HG03439 (cell line): ENCODE measurements around the gene SLC35F2.
"Not testable (repeated sequence)": the region's sequence is repeated elsewhere in the genome, so short reads cannot be mapped to it uniquely, and the experiment has no call there.

Experiments
- ATAC-seq: cut with Tn5 transposase; IDR thresholded peaks from one replicate; pipeline ENCODE4 v1.9.1; 2021; ENCODE audit warnings: mild to moderate bottlenecking, moderate library complexity; ENCODE audit not compliant: unreplicated experiment

SLC35F2 gene

DNA sequence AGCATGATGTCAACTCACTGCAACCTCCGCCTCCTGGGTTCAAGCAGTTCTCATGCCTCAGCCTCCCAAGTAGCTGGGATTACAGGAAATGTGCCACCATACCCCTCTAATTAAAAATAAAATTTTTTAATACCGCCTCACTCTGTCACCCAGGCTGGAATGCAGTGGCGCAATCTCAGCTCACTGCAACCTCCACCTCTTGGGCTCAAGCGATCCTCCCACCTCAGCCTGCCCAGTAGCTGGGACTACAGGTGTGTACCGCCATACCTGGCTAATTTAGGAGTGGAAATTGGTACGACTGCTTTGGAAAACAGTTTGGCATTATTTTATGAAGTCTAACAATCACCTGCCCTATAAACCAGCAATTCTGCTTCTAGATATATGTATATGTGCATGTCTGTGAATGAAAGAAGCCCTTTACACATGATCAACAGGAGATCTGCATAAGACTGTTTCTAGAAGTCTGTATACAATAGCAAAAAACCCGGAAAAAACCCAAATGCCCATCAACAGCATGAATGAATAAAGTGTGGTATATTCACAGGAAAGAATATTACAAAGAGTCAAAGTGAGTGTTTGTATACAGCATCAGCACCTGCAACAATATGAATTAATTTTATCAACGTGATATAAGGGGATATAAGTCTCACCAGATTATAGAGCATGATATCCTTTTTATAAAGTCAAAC, 16.0 kb downstream of the SLC35F2 start:
- no peak for ATAC-seq

DNA sequence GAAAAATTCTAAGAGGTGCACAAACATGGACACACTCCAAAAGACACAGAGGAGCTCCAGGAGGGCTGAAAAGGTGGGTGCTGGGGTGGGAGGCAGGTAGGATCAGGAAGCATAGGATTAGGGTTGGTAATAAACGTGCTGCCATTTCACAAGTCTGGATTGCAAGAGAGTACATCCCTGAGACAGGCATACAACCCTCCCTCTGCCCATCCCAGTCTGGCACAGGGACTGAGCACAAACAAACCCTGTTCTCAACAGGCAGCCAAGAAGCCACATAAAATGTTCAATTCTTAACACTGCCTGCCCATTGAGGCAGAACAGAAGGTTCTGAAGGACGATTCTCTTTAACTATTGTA, 18.5 kb downstream of the SLC35F2 start:
- peak; percentile 4 for ATAC-seq

DNA sequence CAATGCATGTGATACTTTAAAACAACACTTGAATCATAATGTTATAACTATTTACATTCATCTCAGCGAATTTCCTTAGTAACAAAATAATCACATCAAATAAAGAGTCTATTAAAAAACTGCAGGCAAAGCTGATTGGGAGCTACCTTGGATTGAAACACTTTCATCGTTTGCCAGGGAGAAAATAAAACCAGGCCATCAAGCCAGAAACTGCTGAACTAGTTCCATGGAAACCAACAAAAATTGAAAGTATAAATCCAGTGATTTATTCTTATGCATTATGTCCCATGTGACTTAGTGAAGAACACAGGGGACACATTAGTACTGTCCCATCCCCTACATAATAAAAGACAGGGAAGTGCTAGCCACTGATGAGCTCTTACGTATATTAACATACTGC, 21.7 kb downstream of the SLC35F2 start:
- no peak for ATAC-seq

DNA sequence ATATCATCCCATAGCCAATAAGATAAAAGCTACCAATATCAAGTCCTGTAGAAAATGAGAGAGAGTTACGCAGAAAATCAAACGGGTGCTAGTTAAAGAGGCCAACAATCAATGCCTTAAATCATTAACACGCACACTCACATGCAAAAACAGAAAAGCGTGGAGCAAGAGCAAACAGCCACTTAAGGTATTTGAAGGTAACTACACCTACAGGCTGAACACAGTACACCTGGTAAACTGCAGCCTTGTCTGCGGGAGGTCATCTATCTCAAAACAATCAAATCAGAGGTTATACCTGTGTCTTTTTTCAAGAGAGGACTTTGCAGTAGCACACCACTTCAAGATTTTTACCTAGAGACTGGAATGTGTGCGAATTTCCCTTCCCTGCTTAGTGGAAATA, 23.6 kb downstream of the SLC35F2 start:
- ATAC-seq = no peak

DNA sequence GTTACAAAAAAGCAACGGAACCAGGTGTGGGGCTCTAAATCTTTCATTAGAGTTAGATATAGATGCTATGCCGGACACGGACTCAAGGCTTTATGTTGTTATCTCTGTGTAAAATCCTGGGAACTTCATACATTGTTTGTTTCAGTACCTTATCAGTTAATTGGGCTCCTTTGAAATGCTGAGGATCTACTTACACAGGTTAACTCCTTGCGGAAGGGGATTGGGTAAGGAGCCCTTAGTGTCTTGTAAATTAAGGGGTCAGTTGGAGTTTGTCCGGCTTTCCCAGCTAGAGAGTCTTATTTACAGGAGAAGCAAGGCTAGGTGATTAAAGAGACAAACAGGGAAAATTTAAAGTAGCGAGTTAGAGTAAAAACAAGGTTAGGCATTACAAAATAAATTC, 24.7 kb downstream of the SLC35F2 start:
- not testable (repeated sequence) for ATAC-seq

DNA sequence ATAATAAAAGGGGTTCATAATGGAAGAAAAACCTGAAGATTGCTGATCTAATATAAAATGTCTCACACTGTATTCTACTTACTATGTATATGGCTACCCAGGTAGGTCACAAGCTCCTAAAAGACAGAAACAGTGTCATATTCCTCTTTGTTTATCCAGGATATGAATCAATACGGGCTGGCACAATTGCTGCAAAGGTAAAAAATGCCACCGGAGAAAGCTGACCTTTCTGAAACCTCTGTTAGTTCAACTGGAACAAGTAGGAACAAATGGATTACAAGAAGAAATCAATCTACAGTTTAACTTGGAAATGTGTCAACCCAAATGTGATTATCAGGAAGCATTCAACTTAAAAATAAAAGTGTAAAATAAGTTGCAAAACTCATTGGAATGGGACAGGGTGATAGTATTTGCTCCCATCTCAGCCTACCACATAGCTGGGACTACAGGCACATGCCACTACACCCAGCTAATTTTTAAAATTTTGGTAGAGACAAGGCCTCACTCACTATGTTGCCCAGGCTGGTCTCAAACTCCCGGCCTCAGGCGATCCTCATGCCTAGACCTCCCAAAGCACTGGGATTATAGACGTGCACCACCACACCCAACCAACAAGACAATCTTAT, 27.6 kb downstream of the SLC35F2 start:
- no peak for ATAC-seq

DNA sequence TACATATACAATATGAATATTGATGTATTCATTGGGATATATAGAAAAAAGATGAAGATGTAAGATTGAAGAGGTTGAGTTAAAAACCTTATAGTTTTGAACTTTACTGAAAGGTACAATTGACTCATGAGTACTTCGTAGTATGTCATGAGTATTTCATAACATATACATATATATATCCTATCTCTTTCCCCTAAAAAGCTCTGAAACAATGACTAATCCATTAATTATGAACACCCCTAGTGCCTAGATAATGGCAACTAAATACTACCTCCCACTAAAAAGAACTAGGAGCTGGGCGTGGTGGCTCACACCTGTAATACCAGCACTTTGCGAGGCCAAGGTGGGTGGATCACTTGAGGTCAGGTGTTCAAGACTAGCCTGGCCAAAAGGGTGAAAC, 31.5 kb downstream of the SLC35F2 start:
- ATAC-seq = no peak

DNA sequence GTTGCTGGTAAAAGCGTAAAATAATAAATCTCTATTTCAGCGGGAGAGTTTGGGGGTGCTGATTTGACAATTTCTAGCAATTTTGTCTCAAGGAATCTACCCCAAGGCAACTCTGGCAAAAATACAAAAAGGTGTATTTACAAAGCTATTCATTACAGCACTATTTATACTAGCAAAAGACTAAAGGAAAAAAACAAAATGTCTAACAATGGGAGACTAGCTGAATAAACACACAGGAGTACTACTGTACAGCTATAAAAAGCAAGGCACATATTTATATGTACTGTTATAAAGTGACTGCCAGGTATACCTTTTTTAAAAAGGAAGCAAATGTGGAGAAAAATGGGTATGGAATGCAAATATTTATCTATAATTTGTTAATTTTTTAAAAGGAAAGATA, 32.7 kb downstream of the SLC35F2 start:
- no peak for ATAC-seq

DNA sequence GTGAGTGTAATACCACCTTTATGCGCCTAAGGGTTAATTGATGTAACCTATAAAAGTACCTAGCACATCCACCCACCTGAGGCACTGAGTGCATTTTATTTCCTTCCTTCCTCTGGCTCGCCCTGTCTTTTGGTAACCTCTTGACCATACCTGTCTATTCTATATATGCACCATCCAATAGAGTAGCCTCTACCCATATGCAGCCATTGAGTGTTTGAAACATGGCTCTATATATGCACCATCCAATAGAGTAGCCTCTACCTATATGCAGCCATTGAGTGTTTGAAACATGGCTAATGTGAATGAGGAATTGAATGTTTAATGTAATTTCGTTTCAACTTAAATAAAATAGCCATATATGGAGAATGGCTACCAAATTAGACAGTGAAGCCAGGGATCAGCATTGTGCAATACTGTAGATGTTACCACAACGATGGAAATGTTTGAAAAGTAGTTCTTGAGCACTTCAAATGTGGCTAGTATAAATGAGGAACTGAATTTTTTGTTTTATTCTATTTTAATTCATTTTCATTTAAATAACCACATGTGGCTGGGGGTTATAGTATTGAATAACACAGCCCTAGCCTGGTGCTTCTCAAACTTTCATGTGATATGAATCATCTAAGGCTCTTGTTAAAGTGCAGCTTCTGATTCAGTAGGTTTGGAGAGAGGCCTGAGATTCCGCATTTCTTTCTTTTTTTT, 33.8 kb downstream of the SLC35F2 start:
- ATAC-seq = no peak

DNA sequence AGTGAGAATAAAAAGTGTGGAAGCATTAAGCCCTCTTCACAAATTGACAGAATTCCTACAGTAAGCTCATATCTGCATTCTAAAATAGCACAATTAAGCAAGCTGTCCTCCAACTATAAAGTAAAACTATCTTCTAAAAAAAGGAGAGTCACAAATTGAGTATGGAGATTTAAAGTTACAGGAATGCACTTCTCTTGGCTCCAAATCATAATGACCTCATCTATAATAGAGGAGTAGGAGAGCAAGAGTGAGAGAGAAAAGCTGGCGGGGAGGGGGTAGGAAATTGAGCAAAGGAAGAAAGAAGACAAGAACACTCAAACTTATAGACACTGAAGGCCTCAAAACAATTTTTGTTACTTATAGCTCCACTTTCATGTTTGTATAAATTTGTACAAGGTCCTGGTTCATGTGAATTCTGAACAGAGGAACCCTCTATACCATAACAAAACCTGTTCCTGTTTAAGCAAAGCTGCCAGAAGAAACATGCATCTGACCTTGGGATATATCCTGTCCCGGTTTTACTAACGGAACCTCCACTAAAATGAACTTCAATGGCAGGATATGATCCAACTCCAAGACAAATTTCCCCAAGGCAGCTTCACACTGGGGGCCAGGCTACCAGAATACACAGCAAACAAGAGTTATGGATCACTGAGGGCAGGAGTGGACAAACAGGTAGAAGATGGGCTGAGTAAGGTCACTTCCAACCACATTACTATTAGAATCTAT, 37.2 kb downstream of the SLC35F2 start:
- ATAC-seq = no peak

DNA sequence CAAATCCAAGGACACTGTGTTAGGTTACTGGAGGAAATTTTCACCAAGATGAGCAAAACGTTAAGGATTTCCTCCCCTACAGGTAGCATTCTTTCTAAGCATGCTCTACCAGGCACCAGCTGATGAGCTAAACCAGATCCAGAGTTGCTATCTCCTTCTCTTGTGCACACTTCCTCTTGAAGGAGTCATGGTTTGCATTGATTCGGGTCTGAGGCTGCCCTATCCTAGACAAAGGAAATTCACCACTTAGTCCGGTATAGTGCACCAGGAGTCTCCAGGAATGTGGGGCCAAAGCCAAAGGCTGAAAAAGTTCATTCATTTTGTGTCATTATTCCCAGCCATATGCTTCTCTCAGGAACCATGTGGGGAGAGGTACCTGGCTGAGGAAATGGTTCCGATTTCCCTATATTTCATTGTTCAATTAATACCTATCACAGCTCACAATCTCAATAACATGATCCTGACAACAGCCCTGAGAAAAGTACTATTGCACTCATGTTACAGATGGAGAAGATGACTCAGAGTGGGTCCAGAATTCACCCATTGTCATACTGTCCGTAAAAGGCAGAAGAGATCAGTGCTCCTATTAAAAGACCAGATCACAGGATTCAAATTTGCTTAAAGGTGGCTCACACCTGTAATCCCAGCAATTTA, 39.1 kb downstream of the SLC35F2 start:
- no peak for ATAC-seq

DNA sequence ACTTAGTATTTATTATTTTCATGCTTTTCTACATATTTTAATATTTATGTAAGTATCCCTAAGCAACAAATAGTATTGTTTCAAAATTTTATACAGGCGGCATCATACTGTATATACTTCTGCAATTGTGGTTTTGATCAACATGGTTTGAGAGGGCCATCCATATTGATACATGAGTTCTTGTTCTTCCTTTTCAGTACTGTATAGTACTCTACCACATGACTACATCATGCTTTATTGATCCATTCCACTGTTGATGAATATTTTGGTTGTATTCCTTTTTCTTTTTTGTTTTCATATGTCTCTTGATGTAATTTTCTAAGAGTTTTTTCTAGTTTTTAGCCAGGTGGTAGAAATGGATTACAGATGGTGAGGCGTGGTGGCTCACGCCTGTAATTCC, 40.1 kb downstream of the SLC35F2 start:
- ATAC-seq = no peak

DNA sequence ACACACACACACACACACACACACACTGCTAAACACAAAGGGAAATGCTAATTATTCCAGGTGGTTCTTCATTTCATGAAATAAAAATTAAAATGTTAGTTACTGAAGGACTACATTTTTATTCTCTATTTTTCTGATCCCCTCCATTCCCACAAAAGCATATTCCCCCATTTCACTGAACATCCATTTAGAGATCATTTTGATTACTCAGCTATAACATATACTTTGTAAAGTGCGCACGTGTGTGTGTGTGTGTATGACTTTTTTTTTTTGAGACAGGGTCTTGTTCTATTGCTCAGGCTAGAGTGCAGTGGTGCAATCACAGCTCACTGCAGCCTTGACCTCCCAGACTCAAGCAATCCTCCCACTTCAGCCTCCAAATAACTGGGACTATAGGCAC, 42.6 kb downstream of the SLC35F2 start:
- no peak for ATAC-seq

DNA sequence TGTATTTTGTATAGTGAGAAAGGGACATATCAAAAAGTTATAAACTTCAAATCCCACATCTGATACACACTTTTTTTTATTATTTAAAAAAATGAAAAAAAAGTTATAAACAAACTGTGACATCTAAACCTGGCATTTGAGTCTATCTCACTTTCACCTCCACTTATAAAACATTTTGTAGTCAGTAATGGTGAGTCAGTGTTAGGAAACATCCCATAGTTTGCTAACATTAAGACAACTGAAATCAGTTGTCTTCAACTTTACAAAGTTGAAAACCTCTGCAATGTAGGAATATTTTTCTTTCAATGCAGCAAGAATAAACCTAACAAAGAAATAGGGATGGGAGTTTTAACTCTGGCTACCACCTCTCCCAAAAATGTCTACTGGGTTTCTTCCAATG, 47.7 kb downstream of the SLC35F2 start:
- no peak for ATAC-seq

DNA sequence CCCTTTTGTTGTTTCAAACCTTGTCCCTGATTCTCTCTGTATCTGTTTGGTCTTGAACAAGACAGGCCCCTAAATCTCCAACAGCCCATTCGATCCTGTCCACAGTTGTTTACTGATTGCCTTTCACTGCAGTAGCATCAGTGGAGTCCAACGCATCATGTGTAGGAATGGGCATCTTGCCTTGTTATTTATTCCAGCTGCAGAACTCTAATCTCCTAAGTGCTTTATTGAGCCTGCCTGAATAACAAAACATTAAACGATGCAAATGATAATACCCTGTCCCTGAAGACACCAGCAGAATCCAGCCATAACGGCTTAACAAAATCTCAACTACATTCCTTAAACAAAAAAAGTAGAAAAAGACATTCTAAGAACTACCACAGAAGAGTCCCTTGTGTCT, 50.1 kb downstream of the SLC35F2 start:
- no peak for ATAC-seq

DNA sequence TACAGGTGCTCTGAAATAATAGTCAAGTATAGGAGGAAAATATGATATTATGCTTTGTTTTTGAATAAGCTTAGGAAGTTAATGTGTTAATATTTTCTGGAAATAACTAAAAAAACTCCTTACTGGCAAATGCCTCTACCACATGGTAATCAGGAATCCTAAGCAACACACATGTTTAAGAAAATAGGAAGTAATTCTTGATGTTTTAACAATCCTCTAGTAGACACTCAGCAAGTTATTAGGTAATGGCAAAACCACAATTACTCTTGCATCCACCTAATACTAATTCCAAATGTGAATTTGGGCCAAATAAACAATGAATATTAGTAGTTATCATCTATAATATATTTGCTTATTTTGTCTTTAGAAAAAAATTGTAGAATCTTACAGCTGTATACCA, 53.6 kb downstream of the SLC35F2 start:
- ATAC-seq = no peak

DNA sequence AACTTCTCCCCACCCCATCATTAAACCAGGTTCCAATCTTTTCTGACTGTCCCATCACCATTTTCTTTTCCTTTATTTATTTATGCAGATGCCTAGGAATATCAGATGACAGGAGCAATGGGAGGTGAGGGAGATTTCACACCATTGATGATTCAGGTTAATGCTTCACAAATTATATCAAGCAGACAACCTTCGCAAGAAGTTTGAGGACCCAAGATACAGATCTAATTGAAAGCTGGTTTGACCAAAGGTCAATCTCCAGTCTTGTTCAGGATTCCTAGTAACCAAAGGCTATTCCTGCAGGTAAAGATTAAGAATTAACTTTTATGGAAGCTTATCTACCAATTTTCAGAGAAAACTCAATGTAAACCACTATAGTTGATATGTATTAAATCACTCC, 54.4 kb downstream of the SLC35F2 start:
- no peak for ATAC-seq

DNA sequence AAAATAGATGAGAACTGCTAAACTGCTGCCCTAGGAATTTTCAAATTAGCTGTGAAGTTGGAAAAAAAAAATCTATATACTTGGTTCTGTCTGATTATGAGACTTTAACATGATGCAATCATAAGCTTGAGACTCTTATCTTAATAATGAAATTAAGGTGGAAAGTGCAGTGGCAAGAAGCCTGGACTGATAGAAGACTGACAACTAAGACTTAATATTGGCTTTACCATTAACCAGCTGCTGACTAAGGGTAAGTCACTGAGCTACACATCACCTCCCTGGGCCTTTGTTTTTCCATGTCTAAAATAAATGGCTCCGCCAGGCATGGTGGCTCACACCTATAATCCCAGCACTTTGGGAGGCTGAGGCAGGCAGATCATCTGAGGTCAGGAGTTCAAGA, 56.9 kb downstream of the SLC35F2 start:
- no peak for ATAC-seq

DNA sequence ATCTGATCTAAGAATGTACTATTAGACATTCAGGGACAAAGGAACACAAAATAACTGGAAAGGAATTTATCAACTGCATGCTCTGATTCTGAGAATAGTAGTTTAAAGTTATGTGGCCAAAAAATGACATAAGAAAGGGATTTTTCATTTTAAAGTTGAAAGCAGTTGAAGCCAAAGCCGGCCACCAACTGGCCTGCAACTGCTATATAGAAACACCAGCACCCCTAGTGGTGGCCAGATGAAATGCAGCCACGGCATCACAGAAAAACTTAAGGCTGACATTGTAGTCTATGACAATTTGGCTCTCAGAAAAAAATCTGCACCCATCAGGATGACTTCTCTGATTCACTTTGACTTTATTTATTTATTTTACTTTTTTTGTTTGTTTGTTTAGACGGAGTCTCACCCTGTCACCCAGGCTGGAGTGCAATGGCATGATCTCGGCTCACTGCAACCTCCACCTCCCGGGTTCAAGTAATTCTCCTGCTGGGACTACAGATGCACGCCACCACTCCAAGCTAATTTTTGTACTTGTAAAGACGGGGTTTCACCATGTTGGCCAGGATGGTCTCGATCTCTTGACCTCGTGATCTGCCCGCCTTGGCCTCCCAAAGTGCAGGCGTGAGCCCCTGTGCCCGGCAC, 59.2 kb downstream of the SLC35F2 start:
- ATAC-seq = peak; percentile 89

DNA sequence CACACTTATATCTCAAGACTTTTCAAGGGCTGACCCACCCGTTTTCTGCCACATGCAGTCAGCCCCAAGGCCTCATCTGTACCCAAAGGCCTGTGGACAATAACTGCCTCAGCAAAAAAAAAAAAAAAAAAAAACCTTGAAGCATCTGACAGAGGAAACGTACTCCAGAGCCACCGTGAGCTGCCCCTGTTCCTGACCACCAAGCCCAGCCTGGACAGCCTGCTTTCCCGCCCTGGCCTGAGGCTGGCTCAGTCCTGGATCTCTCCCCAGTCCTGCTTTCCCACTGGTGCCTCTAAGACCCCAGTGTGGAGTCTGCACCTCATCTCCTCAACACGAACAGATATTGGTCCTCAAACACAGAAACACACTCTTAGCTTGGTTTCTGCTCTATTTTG, 66.5 kb downstream of the SLC35F2 start:
- no peak for ATAC-seq
